Measurements from ENCODE around the gene RNF44.

DNA sequence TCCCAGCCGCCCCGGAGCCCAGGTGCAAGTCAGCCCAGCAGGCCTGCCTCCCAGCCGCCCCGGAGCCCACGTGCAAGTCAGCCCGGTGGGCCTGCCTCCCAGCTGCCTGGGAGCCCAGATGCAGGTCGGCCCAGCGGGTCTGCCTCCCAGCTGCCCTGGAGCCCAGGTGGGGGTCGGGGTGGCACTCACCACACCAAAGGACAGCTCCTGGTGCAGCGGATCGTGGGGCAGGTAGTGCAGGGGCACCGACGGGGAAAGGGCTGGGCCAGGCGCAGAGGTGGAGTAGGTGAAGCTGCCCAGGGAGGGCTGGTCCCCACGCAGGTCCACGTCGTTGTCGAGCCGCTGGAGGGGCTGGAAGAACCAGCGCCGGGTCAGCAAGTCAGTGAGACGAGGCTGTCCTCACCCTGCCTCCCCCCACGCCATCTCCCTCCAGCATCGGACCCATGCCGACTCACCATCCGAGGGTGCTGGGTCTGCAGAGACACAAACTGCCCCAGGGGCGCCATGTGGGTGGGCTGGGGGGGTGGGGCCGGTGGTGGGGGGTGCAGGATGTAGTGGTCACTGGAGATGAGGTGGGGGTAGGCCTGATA, 6.7 kb downstream of the RNF44 start:
- TF ChIP-seq, protein P1, sequence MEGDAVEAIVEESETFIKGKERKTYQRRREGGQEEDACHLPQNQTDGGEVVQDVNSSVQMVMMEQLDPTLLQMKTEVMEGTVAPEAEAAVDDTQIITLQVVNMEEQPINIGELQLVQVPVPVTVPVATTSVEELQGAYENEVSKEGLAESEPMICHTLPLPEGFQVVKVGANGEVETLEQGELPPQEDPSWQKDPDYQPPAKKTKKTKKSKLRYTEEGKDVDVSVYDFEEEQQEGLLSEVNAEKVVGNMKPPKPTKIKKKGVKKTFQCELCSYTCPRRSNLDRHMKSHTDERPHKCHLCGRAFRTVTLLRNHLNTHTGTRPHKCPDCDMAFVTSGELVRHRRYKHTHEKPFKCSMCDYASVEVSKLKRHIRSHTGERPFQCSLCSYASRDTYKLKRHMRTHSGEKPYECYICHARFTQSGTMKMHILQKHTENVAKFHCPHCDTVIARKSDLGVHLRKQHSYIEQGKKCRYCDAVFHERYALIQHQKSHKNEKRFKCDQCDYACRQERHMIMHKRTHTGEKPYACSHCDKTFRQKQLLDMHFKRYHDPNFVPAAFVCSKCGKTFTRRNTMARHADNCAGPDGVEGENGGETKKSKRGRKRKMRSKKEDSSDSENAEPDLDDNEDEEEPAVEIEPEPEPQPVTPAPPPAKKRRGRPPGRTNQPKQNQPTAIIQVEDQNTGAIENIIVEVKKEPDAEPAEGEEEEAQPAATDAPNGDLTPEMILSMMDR (IDR thresholded peaks at IDR 0.05; ENCODE audit: low read length) = no peak
- no peak for TF ChIP-seq EZH2phosphoT487 (IDR thresholded peaks at IDR 0.05; ENCODE audit: low read length)
- TF ChIP-seq EZH2 (optimal IDR thresholded peaks at IDR 0.05; ENCODE audit: low read depth, low read length) = no peak

Measured in MM.1S (cell line).